NCI-H187 (cell line): ENCODE results near the gene FNDC3A.
"Not testable (repeated sequence)": the region's sequence is repeated elsewhere in the genome, so short reads cannot be mapped to it uniquely, and the experiment has no call there.

Experiments
- DNase-seq, 2 experiments: peaks; one replicate each; lab custom pipeline; 2025; lab: John Stamatoyannopoulos, UW

FNDC3A gene

DNA sequence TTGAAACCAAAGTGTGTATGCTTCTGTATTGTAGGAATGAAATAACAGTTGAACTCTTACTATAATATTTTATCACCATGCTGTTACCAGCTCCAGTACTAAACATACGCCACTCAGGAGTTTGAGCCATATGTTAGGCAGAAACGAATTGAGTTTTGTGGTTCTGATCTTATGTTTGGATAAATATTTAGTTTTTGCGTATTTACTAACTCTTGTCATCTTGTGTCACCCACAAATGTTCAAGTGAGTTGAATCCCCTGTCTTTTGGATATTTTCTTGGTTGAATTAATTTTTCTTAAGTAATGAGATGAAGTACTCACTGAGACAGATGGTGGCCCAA is 1.5 kb downstream of the FNDC3A start:
- no peak for DNase-seq

DNA sequence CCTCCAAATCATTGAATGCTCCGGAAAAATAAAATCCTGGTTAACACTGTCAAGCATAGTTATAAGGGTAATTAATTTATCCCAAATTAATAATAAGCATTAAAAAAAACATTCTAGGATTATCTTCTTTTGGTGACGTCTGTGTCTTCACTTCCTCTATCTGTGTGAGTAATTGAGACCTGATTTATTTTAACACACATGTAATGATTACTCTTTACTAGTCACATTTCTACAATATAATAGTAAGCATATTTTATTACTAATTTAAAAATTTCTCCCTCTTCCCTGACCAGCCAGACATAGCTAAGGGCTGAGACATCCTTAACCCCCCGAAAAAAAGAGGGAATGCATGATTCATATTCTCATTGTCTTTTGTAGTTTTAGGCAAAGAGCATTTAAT is 2.3 kb downstream of the FNDC3A start:
- DNase-seq = no peak

DNA sequence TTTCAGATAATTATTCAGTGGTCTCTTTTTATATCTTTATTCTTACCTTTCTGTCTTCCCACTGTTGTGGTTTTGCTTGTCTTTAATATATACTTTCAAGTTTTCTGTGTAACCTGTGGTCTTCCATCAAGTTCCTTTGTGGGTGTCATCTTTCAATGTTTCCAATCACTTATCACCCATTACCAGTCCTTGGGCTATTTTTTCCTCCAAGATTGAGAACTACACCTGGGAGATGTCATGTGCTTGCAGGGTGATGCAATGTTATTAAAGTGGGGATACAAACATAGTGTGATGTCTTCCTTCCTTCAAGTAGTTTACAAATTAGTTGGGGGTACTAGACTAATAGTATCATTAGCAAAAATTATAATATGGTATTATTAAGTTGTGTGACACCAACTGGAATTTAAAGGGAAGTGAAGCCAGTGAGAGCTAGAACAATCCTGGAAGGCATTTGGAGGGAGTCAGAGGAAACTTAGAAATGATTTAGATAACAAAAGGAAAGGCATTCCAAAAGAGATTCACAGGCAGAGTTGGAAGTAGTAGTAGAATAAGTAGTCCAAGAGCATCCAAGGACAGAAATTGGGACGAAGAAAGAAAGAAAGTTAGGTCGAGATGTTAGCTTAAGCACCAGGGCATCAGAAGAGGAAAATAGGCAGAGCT is 3.4 kb downstream of the FNDC3A start:
- no peak for DNase-seq

DNA sequence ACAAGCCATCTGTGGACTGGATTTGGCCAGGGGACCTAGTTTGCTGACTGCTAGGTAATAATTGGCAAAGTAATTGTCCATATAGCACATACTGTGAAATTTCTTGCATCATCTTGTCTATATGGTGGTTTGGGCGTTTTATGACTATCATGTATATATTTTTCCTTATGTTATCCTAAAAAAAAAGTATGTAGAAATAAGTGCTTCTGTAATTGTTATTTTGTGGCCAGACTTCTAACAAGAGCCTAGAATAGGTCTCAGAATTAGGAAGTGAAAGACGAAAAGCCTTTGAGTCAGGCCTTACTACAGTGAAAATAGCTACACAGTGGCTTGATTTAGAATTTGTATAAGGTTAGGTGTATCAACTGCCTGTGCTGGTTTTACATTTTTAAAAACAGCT is 4.2 kb downstream of the FNDC3A start:
- DNase-seq = no peak

DNA sequence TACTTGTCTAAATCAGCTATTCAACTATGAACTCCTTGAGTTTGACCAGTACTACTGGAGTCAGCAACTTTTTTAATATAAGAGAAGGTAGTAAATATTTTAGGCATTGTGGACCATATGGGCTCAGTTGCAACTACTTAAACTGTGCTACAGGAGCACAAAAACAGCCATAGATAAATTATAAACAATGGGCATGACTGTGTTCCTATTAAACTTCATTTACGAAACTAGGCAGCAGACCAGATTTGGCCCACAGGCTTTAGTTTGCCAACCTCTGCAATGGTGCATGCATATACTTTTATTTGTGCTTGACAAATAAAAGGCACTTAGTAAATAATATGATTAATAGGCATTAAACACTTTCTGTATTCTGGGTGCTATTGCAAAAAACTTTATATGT is 7.6 kb downstream of the FNDC3A start:
- DNase-seq = no peak

DNA sequence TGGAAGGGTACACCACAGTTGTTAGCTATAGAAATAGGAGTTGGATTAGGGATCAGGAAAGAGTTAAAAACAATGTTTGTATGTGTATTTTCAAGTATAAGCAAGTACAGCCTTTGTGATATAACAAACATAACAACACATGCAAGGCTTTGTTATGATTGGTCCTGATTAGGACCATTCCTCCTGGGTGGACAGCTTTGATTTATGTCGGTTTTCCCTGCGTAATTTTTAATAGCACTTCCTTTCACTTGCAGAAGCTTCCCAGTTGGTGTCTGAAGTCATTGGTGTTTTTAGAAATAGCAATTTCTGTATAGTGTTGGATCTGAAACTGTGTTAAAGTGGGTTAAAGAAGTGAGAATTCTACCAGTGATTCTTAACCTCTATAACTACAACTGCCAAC is 10.0 kb downstream of the FNDC3A start:
- no peak for DNase-seq

DNA sequence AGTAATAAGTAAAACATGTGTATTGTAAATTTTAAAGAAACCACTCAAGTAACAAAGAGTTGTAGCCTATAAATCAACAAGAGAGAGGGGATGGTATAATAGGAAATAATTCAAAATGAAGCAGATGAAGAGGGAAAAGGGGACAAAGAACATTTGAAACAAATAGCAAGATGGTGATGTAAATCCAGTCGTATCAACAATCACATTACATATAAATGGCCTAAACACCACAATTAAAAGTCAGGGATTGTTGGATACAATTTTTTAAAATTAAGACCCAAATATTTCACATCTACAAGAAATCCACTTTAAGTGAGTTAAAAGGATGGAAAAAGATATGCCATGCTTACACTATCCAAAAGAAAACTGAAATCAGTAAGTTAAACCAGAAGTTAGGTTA is 15.2 kb downstream of the FNDC3A start:
- no peak for DNase-seq

DNA sequence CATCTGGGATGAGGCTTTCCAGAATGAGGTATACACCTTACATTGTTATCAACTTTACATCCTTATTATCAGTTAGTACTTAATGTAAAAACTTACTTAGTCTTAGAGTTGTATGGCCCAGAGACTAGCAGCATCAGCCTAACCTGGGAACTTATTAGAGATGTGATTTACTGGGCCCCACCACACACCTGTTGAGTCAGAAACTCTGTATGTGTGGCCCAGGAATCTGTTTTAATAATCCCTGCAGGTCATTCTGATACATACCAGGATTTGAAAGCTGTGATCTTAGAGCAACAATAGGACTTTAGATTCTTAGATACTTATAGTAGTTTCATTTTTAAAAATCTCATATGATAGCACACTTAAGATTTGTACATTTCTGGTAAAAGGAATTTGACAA is 17.4 kb downstream of the FNDC3A start:
- no peak for DNase-seq

DNA sequence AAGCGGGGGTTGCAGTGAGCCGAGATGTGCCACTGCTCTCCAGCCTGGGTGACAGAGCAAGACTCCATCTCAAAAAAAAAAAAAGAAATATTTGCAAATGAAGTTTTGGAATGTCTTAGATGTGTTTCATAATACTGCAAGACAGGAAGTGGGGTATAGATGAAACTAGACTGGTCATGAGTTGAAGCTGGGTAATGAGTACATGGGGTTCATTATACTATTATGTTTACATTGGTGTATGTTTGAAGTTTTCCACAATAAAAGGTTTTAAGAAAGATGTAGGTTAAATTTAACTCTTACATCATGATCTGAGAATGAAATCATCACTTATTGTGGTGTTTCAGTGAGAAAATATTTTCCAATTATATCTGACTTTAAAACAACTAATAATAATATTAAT is 19.0 kb downstream of the FNDC3A start:
- DNase-seq = no peak

DNA sequence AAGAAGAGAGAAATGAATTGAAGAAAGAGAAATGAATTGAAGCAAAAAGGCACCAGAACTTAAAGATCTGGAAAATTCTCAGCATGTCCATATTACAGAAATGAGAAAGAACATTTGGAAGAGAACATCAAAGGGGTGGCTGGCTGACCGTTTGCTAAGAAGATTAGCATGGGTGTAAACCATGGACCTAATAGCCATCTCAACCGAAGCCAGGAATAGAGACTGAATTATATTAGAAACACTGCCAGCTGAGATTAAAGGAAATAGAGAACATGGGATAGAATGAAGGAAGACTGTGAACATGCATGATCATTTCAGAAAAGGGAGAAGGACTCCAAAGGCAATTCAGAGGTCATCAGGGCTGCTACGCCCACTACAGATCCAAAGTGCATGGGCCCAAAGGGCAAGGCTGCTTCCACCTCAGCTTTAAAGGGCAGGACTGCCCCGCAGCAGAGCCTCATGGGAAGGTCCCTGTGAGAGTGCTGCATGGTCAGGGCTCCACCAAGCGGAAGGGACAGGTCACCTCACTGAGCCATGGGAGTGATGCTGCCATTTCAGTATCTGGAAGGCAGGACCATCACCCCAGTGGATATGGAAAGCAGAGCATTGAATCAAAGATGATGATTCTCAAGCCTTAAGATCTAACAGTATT is 23.1 kb downstream of the FNDC3A start:
- no peak for DNase-seq

DNA sequence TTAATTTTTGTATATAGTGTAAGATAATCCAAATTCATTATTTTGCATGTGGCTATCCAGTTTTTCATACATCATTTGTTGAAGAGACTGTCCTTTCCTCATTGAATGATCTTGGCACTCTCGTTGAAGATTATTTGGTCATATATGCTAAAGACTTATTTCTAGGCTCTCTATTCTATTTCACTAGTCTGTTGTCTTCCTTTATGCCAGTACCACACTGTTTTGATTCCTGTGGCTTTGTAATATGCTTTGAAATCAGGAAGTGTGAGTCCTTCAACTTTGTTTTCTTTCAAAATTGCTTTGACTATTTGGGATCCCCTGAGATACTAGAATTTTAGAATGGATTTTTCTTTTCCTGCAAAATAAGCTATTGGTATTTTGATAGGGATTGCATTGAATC is 24.5 kb downstream of the FNDC3A start:
- no peak for DNase-seq

DNA sequence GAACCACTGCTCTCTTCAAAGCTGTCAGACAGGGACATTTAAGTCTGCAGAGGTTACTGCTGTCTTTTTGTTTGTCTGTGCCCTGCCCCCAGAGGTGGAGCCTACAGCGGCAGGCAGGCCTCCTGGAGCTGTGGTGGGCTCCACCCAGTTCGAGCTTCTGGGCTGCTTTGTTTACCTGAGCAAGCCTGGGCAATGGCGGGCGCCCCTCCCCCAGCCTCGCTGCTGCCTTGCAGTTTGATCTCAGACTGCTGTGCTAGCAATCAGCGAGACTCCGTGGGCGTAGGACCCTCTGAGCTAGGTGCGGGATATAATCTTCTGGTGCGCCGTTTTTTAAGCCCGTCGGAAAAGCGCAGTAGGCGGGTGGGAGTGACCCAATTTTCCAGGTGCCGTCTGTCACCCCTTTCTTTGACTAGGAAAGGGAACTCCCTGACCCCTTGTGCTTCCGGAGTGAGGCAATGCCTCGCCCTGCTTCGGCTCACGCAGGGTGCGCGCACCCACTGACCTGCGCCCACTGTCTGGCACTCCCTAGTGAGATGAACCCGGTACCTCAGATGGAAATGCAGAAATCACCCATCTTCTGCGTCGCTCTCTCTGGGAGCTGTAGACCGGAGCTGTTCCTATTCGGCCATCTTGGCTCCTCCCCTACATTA is 43.4 kb downstream of the FNDC3A start:
- not testable (repeated sequence) for DNase-seq

DNA sequence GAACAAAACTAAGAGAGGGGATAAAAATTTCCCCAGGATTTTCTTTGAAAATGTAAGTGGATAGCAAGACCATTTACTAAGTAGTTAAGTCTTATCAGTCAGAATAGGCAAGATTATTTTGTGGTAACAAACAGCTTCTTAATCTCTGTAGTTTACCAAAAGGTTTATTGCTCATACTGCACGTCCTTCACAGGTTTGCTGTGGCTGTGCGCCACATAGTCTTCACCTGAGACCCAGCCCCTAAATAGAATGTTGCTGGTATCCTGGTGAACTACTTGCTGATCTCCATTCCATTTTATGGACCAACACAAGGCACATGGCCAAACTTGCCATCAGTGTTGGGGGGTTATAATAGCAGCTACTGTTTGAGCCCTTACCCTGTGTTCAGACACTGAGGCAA is 44.6 kb downstream of the FNDC3A start:
- no peak for DNase-seq

DNA sequence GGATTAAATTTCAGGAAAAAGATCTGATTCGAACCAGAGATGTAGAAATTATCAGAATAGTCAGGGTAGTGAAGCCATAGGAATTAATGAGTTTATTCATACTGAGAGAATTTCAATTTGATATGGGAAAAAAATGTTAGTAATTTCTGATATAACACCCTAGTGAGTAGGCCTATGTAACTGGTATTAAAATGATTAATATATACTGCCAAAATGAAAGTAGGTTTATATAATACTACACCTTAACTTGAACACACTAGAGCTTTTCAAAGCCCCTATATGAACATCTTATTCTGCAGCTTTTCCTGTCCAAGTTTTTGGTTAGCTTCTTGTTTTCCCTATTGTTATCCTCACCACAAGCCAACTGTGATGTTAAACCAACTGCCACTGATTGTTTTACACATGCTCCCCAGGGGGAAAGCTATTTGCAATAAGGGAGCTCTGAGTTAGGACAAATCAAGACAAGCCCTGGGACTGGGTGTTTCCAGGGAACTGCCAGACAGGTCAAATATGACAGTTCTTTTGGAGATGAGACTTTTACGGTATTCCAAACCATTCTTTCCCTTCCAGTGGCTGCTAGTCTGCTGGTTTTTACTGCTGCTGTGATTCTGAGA is 45.3 kb downstream of the FNDC3A start:
- DNase-seq = no peak

DNA sequence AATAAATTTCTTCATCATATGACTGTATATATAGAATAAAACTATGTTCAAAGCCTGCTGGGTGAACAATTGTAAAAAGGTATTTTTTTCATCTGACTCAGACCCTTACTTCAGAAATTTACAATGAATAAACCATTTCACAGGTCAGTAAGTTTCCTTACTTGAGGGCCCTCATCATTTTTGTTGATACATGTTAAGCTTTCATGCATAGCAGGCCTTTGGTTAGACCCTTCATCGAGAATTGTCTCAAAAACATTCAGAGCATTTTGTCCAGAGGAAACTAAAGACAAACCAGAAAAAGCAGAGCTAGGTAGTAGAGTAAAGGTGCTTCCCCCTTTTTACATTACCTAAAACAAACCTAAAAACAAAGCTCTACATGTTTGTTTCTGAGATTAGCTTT is 46.2 kb downstream of the FNDC3A start:
- DNase-seq = no peak

DNA sequence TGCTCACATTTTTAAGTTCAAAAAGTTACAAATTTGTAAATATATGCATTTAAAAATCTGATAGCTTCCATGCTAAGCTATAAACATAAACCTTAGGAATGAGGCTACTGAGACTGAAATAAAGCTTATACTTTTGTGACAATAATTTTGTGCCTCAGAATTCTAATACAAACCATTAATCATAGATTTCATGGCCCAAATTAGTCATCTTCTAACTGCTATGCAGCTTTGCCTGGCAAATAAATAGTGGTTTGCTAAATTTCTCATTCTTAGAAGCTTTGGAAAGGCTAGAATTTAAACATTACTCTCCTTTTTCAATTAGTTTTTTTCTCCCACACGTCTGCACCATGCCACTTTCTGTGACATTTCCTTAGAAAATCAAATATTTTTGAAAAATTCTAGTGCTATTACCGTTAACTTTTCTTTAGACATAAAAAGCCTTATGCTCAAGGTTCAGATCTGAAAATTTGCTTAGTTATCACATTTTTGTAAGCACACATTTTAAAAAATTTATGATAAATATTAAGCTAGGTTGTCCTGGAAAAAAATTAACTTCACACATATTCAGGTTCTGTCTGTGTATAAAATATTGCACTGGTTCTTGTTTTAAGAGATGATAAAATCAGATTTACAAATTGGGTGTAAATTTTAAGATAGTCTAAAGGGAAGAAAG is 46.9 kb downstream of the FNDC3A start:
- no peak for DNase-seq

DNA sequence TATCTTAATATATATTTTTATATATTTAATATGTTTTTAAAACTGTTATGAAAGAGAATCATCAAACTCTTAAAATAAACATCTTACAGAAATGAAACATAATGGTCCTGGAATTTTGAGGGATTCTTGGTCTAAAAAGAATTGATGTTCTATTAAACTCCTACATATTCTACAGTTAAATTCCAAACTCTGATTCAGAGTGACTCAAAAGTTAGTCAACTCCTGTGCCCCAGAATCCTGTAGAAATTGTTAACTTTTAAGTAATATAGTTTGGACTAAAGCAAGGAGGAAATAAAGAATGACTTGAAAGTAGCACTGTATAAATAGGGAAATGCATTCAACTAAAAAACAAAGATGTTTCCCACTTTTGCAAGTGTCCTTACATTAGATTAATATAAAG is 47.7 kb downstream of the FNDC3A start:
- no peak for DNase-seq

DNA sequence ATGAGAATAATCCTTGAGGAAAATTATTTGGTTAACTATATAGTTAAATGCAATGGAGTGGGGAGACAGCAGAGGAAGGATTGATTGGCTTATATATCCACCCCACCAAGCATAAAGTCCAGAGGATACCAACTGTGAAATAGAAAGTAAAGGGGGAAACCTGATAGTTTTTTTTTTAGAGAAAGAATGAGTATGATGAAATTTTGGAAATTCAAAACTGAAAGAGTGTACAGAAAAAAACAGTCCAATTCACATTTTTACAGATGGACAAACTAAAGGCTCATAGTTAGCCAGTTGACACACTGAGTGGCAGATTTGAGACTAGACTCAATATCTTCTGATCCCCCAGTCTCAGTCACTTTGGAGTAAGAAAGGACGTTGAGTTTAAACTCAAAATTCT is 51.1 kb downstream of the FNDC3A start:
- no peak for DNase-seq

DNA sequence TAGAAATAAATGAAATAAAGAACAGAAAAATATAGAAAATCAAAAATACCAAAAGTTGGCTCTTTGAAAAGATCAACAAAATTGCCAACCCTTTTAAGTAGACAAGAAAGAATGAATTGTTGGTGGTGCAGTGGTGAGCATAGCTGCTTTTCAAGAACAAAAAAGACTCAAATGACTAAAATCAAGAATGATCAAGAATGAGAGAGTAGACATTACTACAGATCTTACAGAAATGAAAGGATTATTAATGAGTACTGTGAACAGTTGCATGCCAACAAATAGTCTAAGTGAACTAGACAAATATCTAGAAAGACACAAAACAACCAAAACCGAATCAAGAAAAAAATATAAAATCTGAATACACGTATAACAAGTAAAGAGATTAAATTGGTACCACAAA is 53.9 kb downstream of the FNDC3A start:
- no peak for DNase-seq

DNA sequence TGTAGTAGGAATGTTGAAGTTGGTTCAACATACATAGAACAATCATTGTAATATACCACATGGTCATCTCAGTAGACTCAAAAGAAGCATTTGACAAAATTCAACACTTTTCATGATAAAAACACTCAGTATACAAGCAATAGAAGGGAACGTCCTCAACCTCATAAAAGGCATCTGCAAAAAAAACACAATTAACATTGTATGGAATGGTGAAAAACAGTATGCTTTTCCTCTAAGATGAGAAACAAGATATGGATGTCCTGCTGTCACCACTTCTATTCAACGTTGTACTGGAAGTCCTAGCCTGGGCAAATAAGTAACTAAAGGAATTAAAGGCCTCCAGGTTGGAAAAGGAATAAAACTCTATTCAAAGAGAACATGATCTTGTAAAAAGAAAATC is 54.5 kb downstream of the FNDC3A start:
- no peak for DNase-seq

DNA sequence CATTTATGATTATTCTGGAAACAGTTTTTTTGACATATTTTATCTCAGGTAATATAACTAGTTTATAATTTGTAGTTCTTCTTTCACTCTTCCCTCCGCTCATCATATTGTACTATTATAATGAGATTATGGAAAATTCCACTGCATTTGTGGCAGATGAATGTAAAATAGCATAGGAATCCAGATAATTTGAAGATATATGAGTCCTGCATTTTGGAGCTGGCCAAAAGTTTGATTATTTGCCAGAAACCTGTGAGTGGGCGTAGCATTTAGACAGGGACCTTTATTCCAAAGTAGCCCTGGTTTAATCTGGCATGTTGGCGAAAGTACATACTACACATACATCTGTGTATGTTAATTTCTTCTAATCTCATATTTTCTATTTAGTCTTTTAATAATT is 65.2 kb downstream of the FNDC3A start:
- DNase-seq = no peak

DNA sequence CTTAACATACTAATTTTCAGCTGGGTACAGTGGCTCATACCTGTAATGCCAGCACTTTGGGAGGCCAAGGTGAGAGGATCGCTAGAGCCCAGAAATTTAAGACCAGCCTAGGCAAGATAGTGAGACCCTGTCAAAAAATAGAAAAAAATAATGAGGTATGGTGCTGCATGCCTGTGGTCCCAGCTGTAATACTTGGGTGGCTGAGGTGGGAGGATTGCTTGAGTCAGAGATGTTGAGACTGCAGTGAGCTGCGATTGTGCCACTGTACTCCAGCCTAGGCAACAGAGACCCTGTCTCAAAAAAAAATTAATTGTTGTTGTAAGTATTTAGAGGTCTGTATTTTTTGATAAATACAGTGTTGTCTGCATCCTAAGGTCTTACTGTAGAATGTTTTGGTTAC is 66.8 kb downstream of the FNDC3A start:
- no peak for DNase-seq

DNA sequence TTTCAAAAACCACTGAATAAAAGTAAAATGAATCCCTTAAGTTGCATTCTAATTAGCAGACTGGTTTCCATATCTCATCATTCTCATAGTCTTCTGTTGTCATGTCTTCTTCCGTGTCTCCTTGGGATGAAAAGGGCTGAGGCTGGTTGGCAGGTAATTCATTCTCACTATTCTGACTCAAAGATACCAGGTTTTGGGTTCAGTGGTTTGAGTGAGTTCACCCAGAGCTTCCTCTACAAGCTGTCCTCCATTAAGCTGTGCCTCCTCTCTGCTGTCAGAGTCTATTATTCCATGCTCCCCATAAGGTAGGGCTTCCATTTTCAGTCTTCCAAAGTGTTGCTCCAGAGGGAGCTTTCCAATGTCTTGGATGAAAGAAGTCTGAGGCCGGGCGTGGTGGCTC is 68.3 kb downstream of the FNDC3A start:
- no peak for DNase-seq
